ENCODE data around the gene MEMO1.

The MEMO1 gene

DNA sequence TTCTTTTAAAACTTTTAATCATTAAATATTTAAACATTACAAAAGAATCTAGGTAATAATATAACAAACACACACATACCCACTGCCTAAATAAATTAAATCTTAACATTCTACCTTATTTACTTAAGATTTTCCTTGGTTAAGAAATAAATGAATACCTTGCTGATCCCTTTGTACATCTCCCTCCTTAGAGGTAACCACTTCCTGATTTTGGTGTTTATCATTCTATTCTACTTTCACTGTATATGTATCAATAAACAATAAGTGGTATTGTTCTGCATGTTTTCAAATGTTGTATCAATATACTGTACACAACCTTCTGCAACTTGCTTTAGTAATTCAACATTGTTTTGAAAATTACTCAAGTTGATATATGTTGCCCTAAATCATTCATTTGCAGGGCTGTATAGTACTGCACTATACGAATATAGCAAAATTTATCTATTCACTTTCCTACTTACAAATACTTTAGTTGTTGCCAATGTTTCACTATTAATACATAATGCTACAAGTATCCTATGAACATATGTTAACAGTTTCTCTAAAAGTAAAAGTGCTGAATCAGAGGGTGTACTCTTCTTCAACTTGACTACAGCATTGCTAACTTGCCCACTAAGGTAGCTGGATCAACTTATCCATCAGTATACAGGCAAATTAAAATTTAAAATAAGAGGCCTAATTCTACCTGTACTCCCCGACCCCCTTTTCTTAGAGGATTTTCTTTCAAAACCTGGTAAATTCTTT, 65.8 kb downstream of the MEMO1 start:
- H3K4me3 ChIP-seq (ENCODE audit: low read depth, low read length) = no peak overlapping the region
- no peak for DNase-seq (ENCODE audit: low read depth)
- TF ChIP-seq, protein P1, sequence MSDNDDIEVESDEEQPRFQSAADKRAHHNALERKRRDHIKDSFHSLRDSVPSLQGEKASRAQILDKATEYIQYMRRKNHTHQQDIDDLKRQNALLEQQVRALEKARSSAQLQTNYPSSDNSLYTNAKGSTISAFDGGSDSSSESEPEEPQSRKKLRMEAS (IDR thresholded peaks at IDR 0.05; ENCODE audit: low read depth, low read length) = no peak
- TF ChIP-seq, protein P2, sequence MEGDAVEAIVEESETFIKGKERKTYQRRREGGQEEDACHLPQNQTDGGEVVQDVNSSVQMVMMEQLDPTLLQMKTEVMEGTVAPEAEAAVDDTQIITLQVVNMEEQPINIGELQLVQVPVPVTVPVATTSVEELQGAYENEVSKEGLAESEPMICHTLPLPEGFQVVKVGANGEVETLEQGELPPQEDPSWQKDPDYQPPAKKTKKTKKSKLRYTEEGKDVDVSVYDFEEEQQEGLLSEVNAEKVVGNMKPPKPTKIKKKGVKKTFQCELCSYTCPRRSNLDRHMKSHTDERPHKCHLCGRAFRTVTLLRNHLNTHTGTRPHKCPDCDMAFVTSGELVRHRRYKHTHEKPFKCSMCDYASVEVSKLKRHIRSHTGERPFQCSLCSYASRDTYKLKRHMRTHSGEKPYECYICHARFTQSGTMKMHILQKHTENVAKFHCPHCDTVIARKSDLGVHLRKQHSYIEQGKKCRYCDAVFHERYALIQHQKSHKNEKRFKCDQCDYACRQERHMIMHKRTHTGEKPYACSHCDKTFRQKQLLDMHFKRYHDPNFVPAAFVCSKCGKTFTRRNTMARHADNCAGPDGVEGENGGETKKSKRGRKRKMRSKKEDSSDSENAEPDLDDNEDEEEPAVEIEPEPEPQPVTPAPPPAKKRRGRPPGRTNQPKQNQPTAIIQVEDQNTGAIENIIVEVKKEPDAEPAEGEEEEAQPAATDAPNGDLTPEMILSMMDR (IDR thresholded peaks at IDR 0.05; ENCODE audit: low read depth, low read length) = no peak
- TF ChIP-seq POLR2A (IDR thresholded peaks at IDR 0.05; ENCODE audit: extremely low read depth, insufficient read length) (no peak), MYC (IDR thresholded peaks at IDR 0.05; ENCODE audit: low read depth, low read length) (no peak)

DNA sequence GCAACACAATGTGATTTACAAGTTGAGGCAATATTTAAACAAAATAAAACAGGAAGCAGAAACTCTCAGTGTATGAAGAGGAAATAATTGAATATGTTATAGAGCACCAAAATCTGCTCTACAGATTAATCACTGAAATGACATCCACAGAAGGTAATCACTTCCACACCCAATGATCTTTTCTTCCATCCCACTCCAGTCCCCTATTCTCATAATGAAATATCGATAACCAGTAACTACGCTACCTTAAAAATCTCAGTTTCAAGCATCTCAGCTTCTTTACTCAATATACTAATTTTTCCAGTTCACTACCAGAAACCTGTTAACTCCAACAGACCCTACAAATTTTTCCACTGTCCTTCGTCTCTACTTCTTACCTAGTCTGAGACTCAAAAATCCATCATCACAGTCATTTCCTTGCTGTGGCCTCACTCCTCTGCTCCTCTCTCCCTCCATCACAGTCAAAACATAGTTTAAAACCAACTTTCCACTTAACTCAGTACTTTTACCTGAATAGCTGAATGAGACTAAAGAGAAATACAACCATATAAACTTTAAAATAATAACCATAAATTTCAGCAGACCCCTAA, 67.1 kb downstream of the MEMO1 start:
- TF ChIP-seq POLR2A (IDR thresholded peaks at IDR 0.05; ENCODE audit: extremely low read depth, insufficient read length) = no peak
- TF ChIP-seq, protein P1 (IDR thresholded peaks at IDR 0.05; ENCODE audit: low read depth, low read length) = no peak
- TF ChIP-seq MYC (IDR thresholded peaks at IDR 0.05; ENCODE audit: low read depth, low read length) = no peak
- TF ChIP-seq, protein P2 (IDR thresholded peaks at IDR 0.05; ENCODE audit: low read depth, low read length) = no peak
- H3K4me3 ChIP-seq (ENCODE audit: low read depth, low read length) = no peak overlapping the region
- no peak for DNase-seq (ENCODE audit: low read depth)

DNA sequence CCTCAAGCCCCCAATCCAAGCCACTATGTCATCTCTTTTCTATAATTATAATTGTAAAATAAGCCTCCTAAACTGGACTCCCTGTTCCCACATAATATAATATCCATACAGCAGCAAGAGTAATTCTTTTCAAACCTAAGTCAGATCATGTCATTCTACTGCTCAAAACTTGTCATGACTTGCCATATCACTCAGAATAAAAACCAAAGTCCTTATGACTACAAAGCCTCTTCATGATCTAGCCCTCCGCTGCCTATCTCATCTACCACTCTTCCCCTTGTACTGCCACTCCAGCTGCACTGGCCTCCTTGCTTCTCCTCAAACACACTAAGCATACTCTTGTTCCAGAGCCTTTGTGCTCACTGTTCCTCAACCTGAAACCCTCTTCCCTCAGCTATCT, 69.9 kb downstream of the MEMO1 start:
- TF ChIP-seq, protein P2 (IDR thresholded peaks at IDR 0.05; ENCODE audit: low read depth, low read length) = no peak
- no peak for DNase-seq (ENCODE audit: low read depth)
- H3K4me3 ChIP-seq (ENCODE audit: low read depth, low read length) = no peak overlapping the region

DNA sequence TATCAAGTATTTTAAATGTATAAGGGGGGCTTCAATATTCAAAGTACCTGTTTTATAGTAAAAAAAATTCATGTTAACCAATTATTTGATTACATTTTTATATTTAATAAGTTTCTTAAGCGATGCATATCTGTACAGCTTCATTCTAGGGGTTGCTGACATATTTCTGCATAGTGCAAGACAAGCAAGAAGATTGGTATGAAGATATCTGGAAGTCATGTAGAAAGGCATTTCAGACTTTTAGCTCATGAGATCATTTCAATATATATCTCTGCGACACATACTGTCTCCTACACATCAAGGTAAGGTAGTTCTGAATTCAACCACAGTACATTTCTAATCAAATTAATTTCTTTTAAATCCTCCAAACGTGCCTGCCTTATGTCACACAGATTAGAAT, 73.1 kb downstream of the MEMO1 start:
- DNase-seq (ENCODE audit: low read depth) = no peak
- TF ChIP-seq POLR2A (IDR thresholded peaks at IDR 0.05; ENCODE audit: extremely low read depth, insufficient read length) (no peak), MYC (IDR thresholded peaks at IDR 0.05; ENCODE audit: low read depth, low read length) (no peak)
- TF ChIP-seq, protein P1 (IDR thresholded peaks at IDR 0.05; ENCODE audit: low read depth, low read length) = no peak
- TF ChIP-seq, protein P2 (IDR thresholded peaks at IDR 0.05; ENCODE audit: low read depth, low read length) = no peak

DNA sequence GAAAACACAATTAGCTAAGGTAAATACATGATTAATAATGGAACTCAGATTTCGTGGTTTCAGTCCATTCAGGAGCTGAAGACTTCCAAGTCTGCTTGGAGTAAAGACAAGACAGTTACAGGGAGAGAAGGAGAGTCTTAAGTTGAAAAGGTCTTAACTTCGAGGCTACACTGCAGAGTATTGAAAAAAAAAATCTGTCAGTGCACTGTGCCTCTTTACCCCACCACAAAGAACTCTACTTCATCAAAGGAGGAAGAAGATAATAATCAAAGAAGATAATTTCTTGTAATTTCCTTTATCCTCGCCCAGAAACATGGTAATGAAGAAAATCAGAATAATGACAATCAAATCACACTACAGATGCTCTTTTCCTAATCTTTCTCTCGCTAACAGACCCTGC, 75.4 kb downstream of the MEMO1 start:
- no peak overlapping the region for H3K4me3 ChIP-seq (ENCODE audit: low read depth, low read length)
- TF ChIP-seq, protein P1 (IDR thresholded peaks at IDR 0.05; ENCODE audit: low read depth, low read length) = no peak
- no peak for TF ChIP-seq POLR2A (IDR thresholded peaks at IDR 0.05; ENCODE audit: extremely low read depth, insufficient read length)
- TF ChIP-seq, protein P2 (IDR thresholded peaks at IDR 0.05; ENCODE audit: low read depth, low read length) = no peak
- no peak for TF ChIP-seq MYC (IDR thresholded peaks at IDR 0.05; ENCODE audit: low read depth, low read length)
- DNase-seq (ENCODE audit: low read depth) = no peak

More for the DNA sequence above, 73.1 kb downstream of the MEMO1 start:
- H3K4me3 ChIP-seq (ENCODE audit: low read depth, low read length) = no peak overlapping the region

Data from NB4 (cell line).